Spleen (tissue), 7 donors: ENCODE data around the gene PTPRG.

ENCODE experiments used
- CTCF ChIP-seq, 11 experiments: fragments of 200-600 bp in 7 of 11; fragments of 450-650 bp in 4 of 11; sonication (generic) in 4 of 11; IDR thresholded peaks in 8 of 11; conservative IDR thresholded peaks in 3 of 11; 1 replicate in 7 of 11; 2 replicates in 4 of 11; pipeline versions ENCODE4 v1.4.0 to v1.8.0; 2016 to 2021; ENCODE audit warnings: antibody characterized with exemption in 11 of 11, inconsistent platforms in 4 of 11, mild to moderate bottlenecking in 1 of 11
- POLR2A ChIP-seq, 3 donors: fragments of 450-650 bp; IDR thresholded peaks; one replicate each; pipeline ENCODE4 v1.5.1; 2017; ENCODE audit warnings: antibody characterized with exemption in 3 of 3, mild to moderate bottlenecking in 1 of 3
- POLR2AphosphoS5 ChIP-seq, 3 donors: sonication (generic); formaldehyde crosslinking; IDR thresholded peaks; one replicate each; pipeline ENCODE4 v1.5.1; 2017; ENCODE audit warnings: antibody characterized with exemption in 3 of 3
- donor health status: DM: no; HTN: no; CAD: no; lungs with moderate emphysema.
- donor health status: DM: no; HTN: no; CAD: no.
- donor health status: DM: no; HTN: no; CAD: no.

- TF ChIP-seq CTCF (IDR thresholded peaks at IDR 0.05 in 8 of 11, conservative IDR thresholded peaks at IDR 0.05 in 3 of 11) (no peak), POLR2A (IDR thresholded peaks at IDR 0.05) (no peak), POLR2AphosphoS5 (IDR thresholded peaks at IDR 0.05) (no peak)
These were observed 248.5 kb downstream of the PTPRG start for GRCh38 chr3:61809879-61810278.
